ENCODE measurements around the gene ITGA3.

The ITGA3 gene

GRCh38 chr17:50055426-50056216 is at the start of gene ITGA3:
TSS of gene ITGA3 (plus strand) at chr17:50056110. CDS start at chr17:50056440, 330 bp downstream.
- TF ChIP-seq CTCF (IDR thresholded peaks at IDR 0.05; ENCODE audit: low read depth, low read length, missing control alignments): no peak
- DNase-seq (ENCODE audit: extremely low read depth, low read depth): no peak
- H3K4me3 ChIP-seq (replicated peaks; ENCODE audit: low read depth, low read length): peak within 1 kb of the TSS; percentile 72

- H3K4me3 ChIP-seq (replicated peaks; ENCODE audit: low read depth, low read length): no peak overlapping the region
- TF ChIP-seq CTCF (IDR thresholded peaks at IDR 0.05; ENCODE audit: low read depth, low read length, missing control alignments): no peak
- no peak for DNase-seq (ENCODE audit: extremely low read depth, low read depth)
Measured at GRCh38 chr17:50009282-50009681, 46.6 kb upstream of the ITGA3 start.

- no peak overlapping the region for H3K4me3 ChIP-seq (replicated peaks; ENCODE audit: low read depth, low read length)
- DNase-seq (ENCODE audit: extremely low read depth, low read depth): no peak
- TF ChIP-seq CTCF (IDR thresholded peaks at IDR 0.05; ENCODE audit: low read depth, low read length, missing control alignments): no peak
Measured at GRCh38 chr17:50013079-50013478, 42.8 kb upstream of the ITGA3 start.

- TF ChIP-seq CTCF (IDR thresholded peaks at IDR 0.05; ENCODE audit: low read depth, low read length, missing control alignments): no peak
- DNase-seq (ENCODE audit: extremely low read depth, low read depth): no peak
- no peak overlapping the region for H3K4me3 ChIP-seq (replicated peaks; ENCODE audit: low read depth, low read length)
Measured at GRCh38 chr17:50014471-50015088, 41.3 kb upstream of the ITGA3 start.

- no peak for DNase-seq (ENCODE audit: extremely low read depth, low read depth)
- H3K4me3 ChIP-seq (replicated peaks; ENCODE audit: low read depth, low read length): no peak overlapping the region
Measured at GRCh38 chr17:50015146-50015545, 40.8 kb upstream of the ITGA3 start.

GRCh38 chr17:50018909-50019308 is 37.0 kb upstream of the ITGA3 start:
- TF ChIP-seq CTCF (IDR thresholded peaks at IDR 0.05; ENCODE audit: low read depth, low read length, missing control alignments): no peak
- H3K4me3 ChIP-seq (replicated peaks; ENCODE audit: low read depth, low read length): no peak overlapping the region
- DNase-seq (ENCODE audit: extremely low read depth, low read depth): no peak

More at GRCh38 chr17:50015146-50015545, 40.8 kb upstream of the ITGA3 start:
- no peak for TF ChIP-seq CTCF (IDR thresholded peaks at IDR 0.05; ENCODE audit: low read depth, low read length, missing control alignments)
